LNCAP (cell line): ENCODE measurements around the gene CIAO2A.

Experiments
- CTCF ChIP-seq: fragments of 450-650 bp; IDR thresholded peaks from 2 replicates; pipeline ENCODE4 v1.5.1; 2017; ENCODE audit warnings: mild to moderate bottlenecking

CIAO2A gene

GRCh38 chr15:64122444-64122843, 28.8 kb upstream of the CIAO2A start:
- no peak for TF ChIP-seq CTCF

GRCh38 chr15:64121614-64122013, 28.0 kb upstream of the CIAO2A start:
- no peak for TF ChIP-seq CTCF

DNA sequence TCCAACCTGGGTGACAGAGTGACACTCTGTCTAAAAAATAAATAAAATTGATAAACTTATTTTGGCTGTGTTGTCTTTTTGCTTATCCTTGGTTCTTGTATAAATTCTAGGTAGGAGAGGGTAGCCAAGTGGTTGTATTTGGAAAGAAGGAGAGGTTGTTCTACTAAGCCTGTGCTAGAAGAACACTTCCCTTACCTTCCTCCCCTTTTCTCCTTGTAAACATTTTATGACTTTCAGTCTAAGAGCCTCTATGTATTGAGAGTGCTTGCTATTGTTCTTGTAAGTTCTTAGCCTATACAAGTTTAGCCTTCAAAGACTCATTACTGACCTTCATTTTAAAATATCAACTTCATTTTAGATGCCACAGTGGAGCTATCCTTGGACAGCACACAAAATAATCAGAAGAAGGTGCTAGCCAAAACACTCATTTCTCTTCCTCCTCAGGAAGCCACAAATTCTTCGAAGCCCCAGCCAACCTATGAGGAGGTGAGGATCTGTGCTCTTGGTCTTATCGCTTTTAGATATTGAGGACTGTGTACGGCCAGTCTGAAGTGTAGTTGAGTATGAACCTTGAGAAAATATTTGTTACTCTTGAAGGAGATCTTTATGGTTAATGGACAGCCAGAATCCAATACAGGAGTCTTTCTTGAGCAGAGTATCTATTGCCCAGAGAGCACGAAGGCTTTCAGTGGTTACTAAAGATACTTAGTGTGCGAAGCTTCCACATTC, 24.3 kb upstream of the CIAO2A start:
- no peak for TF ChIP-seq CTCF

DNA sequence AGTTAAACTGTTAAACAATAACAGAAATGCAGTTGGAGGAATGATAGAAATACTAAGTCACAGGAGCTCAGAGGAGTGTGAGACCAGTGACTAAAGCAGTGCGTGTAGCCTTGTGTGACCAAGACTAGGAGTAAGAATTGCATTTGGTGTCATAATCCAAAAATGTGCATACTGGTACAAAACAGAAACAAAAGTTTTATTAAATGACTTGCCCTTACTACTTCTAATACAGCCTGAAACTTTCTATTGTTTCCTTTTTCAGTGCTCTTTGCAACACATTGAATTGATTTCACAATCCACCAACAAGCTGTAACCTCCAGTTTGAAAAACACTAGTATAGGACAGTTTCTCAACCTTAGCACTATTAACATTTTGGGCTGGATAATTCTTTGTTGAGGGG, 19.3 kb upstream of the CIAO2A start:
- no peak for TF ChIP-seq CTCF

GRCh38 chr15:64112073-64112772, 18.6 kb upstream of the CIAO2A start:
- no peak for TF ChIP-seq CTCF

- TF ChIP-seq CTCF: no peak
Observed at GRCh38 chr15:64111679-64112050, 18.0 kb upstream of the CIAO2A start.

DNA sequence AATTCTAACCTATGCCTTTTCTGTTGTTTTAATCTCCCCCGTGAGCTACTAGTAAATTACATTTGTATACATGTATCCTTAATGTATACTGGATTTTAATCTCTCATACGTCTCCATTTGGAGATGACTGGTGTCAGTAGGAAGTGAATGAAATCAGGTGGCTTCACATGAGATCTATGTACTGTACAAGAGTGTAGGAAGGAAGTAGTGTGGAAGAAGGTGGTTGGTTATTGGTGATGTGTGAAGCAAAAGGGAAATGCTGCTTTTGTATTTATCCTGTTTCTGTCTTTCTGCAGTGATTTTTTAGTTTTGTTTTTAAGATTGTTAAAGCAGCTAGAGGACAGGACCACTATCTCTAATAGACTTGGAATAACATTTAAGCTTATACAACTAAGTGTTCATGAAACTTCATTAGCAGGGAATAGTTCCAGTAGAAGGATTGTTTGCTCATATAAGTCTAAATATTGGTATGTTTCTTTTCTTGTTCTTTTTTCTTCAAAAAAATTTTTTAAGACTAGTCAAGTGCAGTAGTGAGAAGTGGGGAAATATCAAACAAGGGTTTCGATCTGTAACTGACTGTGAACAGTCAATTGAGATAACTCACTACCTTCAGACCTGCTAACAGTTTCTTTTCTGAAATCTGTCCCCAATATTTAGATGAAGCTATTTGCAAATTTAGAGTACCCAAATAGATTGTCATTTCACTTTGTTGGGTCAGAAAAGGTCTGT, 17.5 kb upstream of the CIAO2A start:
- no peak for TF ChIP-seq CTCF
